Liver (tissue), 9 donors: ENCODE results near the gene TMEM82. TPM values are rescaled to one million over a fixed set of nuclear protein-coding genes. Genes with fewer than 3 reads are reported as not detected.

ENCODE experiments used
- DNase-seq: peaks from one replicate; pipeline ENCODE4 v3.0.0-alpha.2; 2017; ENCODE audit warnings: low spot score
- H3K27ac ChIP-seq, 2 donors: one replicate each; pipeline ENCODE4 v1.7.0; 2013; ENCODE audit warnings: inconsistent platforms in 2 of 2, low read length in 2 of 2, control low read depth in 1 of 2, low read depth in 1 of 2, mild to moderate bottlenecking in 1 of 2
- H3K27me3 ChIP-seq, 4 donors: one replicate each; pipeline versions ENCODE4 v1.6.1 to v1.7.0; 2013; ENCODE audit warnings: low read length in 3 of 4, inconsistent platforms in 1 of 4, mild to moderate bottlenecking in 1 of 4, moderate library complexity in 1 of 4; ENCODE audit not compliant: control insufficient read depth in 4 of 4, insufficient read depth in 4 of 4
- H3K36me3 ChIP-seq, 4 donors: one replicate each; pipeline versions ENCODE4 v1.6.1 to v1.7.0; 2013; ENCODE audit warnings: low read length in 3 of 4, mild to moderate bottlenecking in 3 of 4, low read depth in 1 of 4, moderate library complexity in 1 of 4; ENCODE audit not compliant: control insufficient read depth in 4 of 4, insufficient read depth in 3 of 4
- H3K4me1 ChIP-seq, 4 donors: one replicate each; pipeline versions ENCODE4 v1.6.1 to v1.7.0; 2013; ENCODE audit warnings: low read length in 3 of 4, mild to moderate bottlenecking in 3 of 4, moderate library complexity in 1 of 4; ENCODE audit not compliant: control insufficient read depth in 4 of 4, insufficient read depth in 4 of 4
- H3K4me3 ChIP-seq, 3 donors: one replicate each; pipeline versions ENCODE4 v1.6.1 to v1.7.0; 2013; ENCODE audit warnings: low read length in 3 of 3, control low read depth in 1 of 3, low read depth in 1 of 3, mild to moderate bottlenecking in 1 of 3
- H3K9ac ChIP-seq, 2 donors: one replicate each; pipeline ENCODE4 v1.7.0; 2013; ENCODE audit warnings: low read length in 2 of 2, mild to moderate bottlenecking in 2 of 2, moderate library complexity in 2 of 2, control low read depth in 1 of 2, low read depth in 1 of 2
- H3K9me3 ChIP-seq, 4 donors: one replicate each; pipeline versions ENCODE4 v1.6.1 to v1.7.0; 2013; ENCODE audit warnings: low read length in 3 of 4; ENCODE audit not compliant: control insufficient read depth in 4 of 4
- EGR1 ChIP-seq, 2 donors: IDR thresholded peaks; 2 replicates each; pipeline ENCODE4 v1.6.1; 2016 to 2018; ENCODE audit warnings: antibody characterized with exemption in 2 of 2, low read depth in 2 of 2
- FOXA1 ChIP-seq: IDR thresholded peaks from 2 replicates; pipeline ENCODE4 v1.6.1; 2016; ENCODE audit warnings: antibody characterized with exemption
- FOXA2 ChIP-seq: IDR thresholded peaks from 2 replicates; pipeline ENCODE4 v1.6.1; 2016; ENCODE audit warnings: antibody characterized with exemption
- GABPA ChIP-seq, 2 donors: IDR thresholded peaks in 1 of 2; conservative IDR thresholded peaks in 1 of 2; 2 replicates each; pipeline ENCODE4 v1.6.1; 2016; ENCODE audit warnings: antibody characterized with exemption in 2 of 2, mild to moderate bottlenecking in 1 of 2, moderate library complexity in 1 of 2
- HNF4G ChIP-seq: IDR thresholded peaks from 2 replicates; pipeline ENCODE4 v1.6.1; 2016; ENCODE audit warnings: antibody characterized with exemption
- JUND ChIP-seq, 2 donors: IDR thresholded peaks; 2 replicates each; pipeline ENCODE4 v1.6.1; 2016; ENCODE audit warnings: antibody characterized with exemption in 2 of 2
- NR2F2 ChIP-seq: IDR thresholded peaks from 2 replicates; pipeline ENCODE4 v1.6.1; 2016; ENCODE audit warnings: antibody characterized with exemption
- RAD21 ChIP-seq, 2 donors: IDR thresholded peaks; 2 replicates each; pipeline ENCODE4 v1.6.1; 2016; ENCODE audit warnings: antibody characterized with exemption in 2 of 2, mild to moderate bottlenecking in 2 of 2
- RXRA ChIP-seq, 2 donors: IDR thresholded peaks; 2 replicates each; pipeline ENCODE4 v1.6.1; 2017 to 2018; ENCODE audit warnings: antibody characterized with exemption in 2 of 2, mild to moderate bottlenecking in 1 of 2
- SP1 ChIP-seq: IDR thresholded peaks from 2 replicates; pipeline ENCODE4 v1.6.1; 2018; ENCODE audit warnings: antibody characterized with exemption, mild to moderate bottlenecking
- TAF1 ChIP-seq: conservative IDR thresholded peaks from 2 replicates; pipeline ENCODE4 v1.6.1; 2016; ENCODE audit warnings: antibody characterized with exemption, mild to moderate bottlenecking
- YY1 ChIP-seq: IDR thresholded peaks from 2 replicates; pipeline ENCODE4 v1.6.1; 2016; ENCODE audit warnings: antibody characterized with exemption, mild to moderate bottlenecking
- WGBS: extraction: QIAGEN DNeasy Blood & Tissue Kit; methylation state at CpG from one replicate; pipeline ENCODE4 v1.1.7; 2013; 5-methylcytosine and 5-hydroxymethylcytosine counted together
- polyA plus RNA-seq, 2 donors: library from polyadenylated mRNA; stranded (reverse) in 1 of 2; unstranded in 1 of 2; fragments of 200-250 nt in 1 of 2; fragments of >200 nt in 1 of 2; fragmentation: Nextera tagmentation in 1 of 2; extraction: Ambion mirVana in 1 of 2; gene quantifications; one replicate each; pipeline versions ENCODE4 v1.2.1 to v1.2.3, GENCODE V29; 2013 to 2015
- total RNA-seq, 2 donors: library from RNA; depleted of rRNA; stranded (reverse); fragments of >200 nt; gene quantifications; one replicate each; pipeline ENCODE4 v1.2.3, GENCODE V29; 2014
- TF ChIP-seq, protein P1 (sequence below): IDR thresholded peaks from 2 replicates; pipeline ENCODE4 v1.6.1; 2016; ENCODE audit warnings: antibody characterized with exemption
- TF ChIP-seq, protein P2 (sequence below): IDR thresholded peaks from 2 replicates; pipeline ENCODE4 v1.6.1; 2016; ENCODE audit warnings: antibody characterized with exemption
- TF ChIP-seq, protein P3 (sequence below): IDR thresholded peaks from 2 replicates; pipeline ENCODE4 v1.6.1; 2016; ENCODE audit warnings: antibody characterized with exemption
- TF ChIP-seq, protein P4 (sequence below): fragments of 150-350 bp; IDR thresholded peaks from 2 replicates; pipeline ENCODE4 v1.5.1; 2017; ENCODE audit warnings: improper control_type of control experiment, low read depth, low read length; ENCODE audit not compliant: missing input control
- TF ChIP-seq, protein P5 (sequence below): IDR thresholded peaks from 2 replicates; pipeline ENCODE4 v1.6.1; 2016; ENCODE audit warnings: antibody characterized with exemption, mild to moderate bottlenecking
- donor health status: healthy.
- donor health status: healthy.
- donor health status: healthy.
- donor health status: healthy.
- donor health status: healthy.

The TMEM82 gene
- total and polyA plus RNA-seq, 4 donors: 5.6 to 26.3 (median 13.4) TPM

DNA sequence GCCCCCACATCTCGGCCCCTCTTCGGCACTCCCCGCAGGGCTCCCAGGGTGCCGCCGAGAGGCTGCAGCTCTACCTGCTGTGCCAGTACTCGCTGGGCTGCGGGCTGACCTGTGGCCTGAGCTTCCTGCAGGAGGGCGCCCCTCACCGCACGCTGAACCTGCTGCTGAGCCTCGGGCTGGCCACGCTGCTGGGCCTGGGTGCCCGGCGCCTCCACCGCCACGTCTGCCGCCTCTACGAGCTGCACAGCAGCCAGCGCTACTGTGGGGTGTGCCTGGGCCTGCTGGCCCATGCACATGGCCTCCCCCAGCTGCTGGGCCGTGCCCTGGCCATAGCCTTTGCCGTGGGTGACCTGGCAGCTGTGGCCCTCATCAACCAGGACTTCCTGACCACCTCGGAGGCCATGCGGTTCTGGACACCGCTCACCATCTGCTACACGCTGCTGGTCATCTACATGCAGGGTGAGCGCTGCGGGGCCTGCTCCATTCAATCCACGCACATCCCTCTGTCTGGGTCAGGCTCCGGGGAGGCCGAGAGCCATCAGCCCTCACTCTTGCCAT is 1.9 kb downstream of the TMEM82 start (continued):
- TF ChIP-seq, protein P1, sequence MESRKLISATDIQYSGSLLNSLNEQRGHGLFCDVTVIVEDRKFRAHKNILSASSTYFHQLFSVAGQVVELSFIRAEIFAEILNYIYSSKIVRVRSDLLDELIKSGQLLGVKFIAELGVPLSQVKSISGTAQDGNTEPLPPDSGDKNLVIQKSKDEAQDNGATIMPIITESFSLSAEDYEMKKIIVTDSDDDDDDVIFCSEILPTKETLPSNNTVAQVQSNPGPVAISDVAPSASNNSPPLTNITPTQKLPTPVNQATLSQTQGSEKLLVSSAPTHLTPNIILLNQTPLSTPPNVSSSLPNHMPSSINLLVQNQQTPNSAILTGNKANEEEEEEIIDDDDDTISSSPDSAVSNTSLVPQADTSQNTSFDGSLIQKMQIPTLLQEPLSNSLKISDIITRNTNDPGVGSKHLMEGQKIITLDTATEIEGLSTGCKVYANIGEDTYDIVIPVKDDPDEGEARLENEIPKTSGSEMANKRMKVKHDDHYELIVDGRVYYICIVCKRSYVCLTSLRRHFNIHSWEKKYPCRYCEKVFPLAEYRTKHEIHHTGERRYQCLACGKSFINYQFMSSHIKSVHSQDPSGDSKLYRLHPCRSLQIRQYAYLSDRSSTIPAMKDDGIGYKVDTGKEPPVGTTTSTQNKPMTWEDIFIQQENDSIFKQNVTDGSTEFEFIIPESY: no peak
- TF ChIP-seq YY1: no peak
- TF ChIP-seq FOXA2: no peak
- TF ChIP-seq, protein P2, sequence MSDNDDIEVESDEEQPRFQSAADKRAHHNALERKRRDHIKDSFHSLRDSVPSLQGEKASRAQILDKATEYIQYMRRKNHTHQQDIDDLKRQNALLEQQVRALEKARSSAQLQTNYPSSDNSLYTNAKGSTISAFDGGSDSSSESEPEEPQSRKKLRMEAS: no peak
- no peak for TF ChIP-seq HNF4G
- no peak for TF ChIP-seq TAF1

DNA sequence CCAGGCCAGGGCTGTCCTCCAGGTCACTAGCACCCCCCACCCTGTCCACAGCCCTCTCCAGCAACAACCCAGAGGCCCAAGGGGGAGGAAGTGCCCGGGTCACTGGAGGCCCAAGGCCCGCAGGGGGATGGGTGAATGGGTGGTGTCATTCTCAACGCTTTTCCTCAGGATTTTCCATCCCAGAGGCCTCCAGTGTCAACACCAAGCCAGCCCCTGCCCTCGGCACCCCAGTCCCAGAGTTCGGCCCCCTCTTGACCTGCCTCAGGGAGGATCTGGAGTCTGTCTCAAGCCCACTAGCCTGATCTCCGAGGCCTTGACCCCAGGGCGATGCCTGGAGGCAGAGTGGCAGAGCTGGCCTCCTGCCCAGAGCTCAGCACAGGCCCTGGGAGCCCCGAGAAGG is 5.1 kb downstream of the TMEM82 start:
- no peak for DNase-seq
- Histone ChIP-seq H3K9me3 (no peaks in the 10 kb centered on the region), H3K36me3 (no peaks in the 10 kb centered on the region), H3K27me3 (no peaks in the 10 kb centered on the region), H3K9ac (no peak overlapping the region), H3K4me1 (peaks cover 5 to 21% (median 8%) of the 10 kb centered on the region in 4 donors), H3K27ac (no peak overlapping the region), H3K4me3 (no peak overlapping the region)
- peak; percentile 46 for TF ChIP-seq NR2F2
- no peak for TF ChIP-seq SP1
- TF ChIP-seq RXRA (IDR thresholded peaks at IDR 0.05): peak in 1 of 2 donors; percentile 13
- 64% methylated on average over 8 of the region's 8 CpGs for WGBS

DNA sequence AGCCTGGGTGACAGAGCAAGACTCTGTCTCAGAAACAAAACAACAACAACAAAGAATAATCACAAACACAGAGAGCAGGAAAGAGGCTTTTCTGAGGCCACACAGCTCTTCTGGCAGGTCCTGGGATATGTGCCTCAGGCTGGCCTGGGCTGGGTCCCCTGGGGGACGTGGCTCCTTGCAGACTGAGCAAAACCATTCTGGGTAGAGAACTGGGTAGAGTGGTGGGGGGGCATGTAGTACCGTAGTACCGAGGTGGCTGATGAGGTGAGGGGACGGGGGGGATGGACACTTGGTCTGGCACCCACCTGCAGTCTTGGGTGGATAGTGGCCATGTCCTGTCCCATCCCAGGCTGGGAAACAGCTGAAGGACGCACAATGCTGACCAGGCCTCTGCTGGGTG is 6.0 kb downstream of the TMEM82 start:
- Histone ChIP-seq H3K9ac (no peak overlapping the region), H3K4me1 (peaks cover 1 to 12% (median 4%) of the 10 kb centered on the region in 4 donors), H3K27me3 (no peaks in the 10 kb centered on the region), H3K36me3 (no peaks in the 10 kb centered on the region), H3K4me3 (no peak overlapping the region), H3K9me3 (no peaks in the 10 kb centered on the region), H3K27ac (no peak overlapping the region)
- WGBS: 95% methylated on average over 5 of the region's 5 CpGs
- TF ChIP-seq RAD21 (IDR thresholded peaks at IDR 0.05) (no peak), FOXA1 (no peak), GABPA (IDR thresholded peaks at IDR 0.05 in 1 of 2, conservative IDR thresholded peaks at IDR 0.05 in 1 of 2) (no peak), EGR1 (IDR thresholded peaks at IDR 0.05; ENCODE audit: low read depth in 2 of 2) (no peak), JUND (IDR thresholded peaks at IDR 0.05) (no peak), TAF1 (no peak), FOXA2 (no peak), YY1 (no peak), NR2F2 (no peak)
- TF ChIP-seq, protein P3, sequence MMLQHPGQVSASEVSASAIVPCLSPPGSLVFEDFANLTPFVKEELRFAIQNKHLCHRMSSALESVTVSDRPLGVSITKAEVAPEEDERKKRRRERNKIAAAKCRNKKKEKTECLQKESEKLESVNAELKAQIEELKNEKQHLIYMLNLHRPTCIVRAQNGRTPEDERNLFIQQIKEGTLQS: no peak
- TF ChIP-seq, protein P4, sequence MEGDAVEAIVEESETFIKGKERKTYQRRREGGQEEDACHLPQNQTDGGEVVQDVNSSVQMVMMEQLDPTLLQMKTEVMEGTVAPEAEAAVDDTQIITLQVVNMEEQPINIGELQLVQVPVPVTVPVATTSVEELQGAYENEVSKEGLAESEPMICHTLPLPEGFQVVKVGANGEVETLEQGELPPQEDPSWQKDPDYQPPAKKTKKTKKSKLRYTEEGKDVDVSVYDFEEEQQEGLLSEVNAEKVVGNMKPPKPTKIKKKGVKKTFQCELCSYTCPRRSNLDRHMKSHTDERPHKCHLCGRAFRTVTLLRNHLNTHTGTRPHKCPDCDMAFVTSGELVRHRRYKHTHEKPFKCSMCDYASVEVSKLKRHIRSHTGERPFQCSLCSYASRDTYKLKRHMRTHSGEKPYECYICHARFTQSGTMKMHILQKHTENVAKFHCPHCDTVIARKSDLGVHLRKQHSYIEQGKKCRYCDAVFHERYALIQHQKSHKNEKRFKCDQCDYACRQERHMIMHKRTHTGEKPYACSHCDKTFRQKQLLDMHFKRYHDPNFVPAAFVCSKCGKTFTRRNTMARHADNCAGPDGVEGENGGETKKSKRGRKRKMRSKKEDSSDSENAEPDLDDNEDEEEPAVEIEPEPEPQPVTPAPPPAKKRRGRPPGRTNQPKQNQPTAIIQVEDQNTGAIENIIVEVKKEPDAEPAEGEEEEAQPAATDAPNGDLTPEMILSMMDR: no peak
- TF ChIP-seq, protein P1: no peak
- TF ChIP-seq, protein P5, sequence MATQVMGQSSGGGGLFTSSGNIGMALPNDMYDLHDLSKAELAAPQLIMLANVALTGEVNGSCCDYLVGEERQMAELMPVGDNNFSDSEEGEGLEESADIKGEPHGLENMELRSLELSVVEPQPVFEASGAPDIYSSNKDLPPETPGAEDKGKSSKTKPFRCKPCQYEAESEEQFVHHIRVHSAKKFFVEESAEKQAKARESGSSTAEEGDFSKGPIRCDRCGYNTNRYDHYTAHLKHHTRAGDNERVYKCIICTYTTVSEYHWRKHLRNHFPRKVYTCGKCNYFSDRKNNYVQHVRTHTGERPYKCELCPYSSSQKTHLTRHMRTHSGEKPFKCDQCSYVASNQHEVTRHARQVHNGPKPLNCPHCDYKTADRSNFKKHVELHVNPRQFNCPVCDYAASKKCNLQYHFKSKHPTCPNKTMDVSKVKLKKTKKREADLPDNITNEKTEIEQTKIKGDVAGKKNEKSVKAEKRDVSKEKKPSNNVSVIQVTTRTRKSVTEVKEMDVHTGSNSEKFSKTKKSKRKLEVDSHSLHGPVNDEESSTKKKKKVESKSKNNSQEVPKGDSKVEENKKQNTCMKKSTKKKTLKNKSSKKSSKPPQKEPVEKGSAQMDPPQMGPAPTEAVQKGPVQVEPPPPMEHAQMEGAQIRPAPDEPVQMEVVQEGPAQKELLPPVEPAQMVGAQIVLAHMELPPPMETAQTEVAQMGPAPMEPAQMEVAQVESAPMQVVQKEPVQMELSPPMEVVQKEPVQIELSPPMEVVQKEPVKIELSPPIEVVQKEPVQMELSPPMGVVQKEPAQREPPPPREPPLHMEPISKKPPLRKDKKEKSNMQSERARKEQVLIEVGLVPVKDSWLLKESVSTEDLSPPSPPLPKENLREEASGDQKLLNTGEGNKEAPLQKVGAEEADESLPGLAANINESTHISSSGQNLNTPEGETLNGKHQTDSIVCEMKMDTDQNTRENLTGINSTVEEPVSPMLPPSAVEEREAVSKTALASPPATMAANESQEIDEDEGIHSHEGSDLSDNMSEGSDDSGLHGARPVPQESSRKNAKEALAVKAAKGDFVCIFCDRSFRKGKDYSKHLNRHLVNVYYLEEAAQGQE: no peak
- no peak for DNase-seq
